HepG2 (cell line): ENCODE results near the gene RBM18. TPM values are rescaled to one million over a fixed set of nuclear protein-coding genes. Genes with fewer than 3 reads are reported as not detected.
A peak's percentile ranks its signal among the peaks of the same experiment; 100 is the strongest.

Source experiments
- ATAC-seq: fragments of 200-7000 bp; cut with Tn5 transposase; 3 replicates; pipeline ENCODE4 v1.9.1; 2020; ENCODE audit warnings: mild to moderate bottlenecking, moderate library complexity
- BruUV-seq: library from RNA; stranded (reverse); fragments of 400-500 nt; replicated peaks from 2 replicates; lab custom pipeline; 2021; lab: Mats Ljungman, UMichigan
- CTCF ChIA-PET: fragments of 300-600 bp; formaldehyde crosslinking; extraction: SDS; loops from one replicate; lab custom pipeline; 2021; ENCODE audit warnings: low total read pairs, inconsistent platforms, low intra/inter-chr PET ratio; lab: Yijun Ruan, JAX
- POLR2A ChIA-PET: fragments of 350-600 bp; sonication (Branson Sonifier 250); formaldehyde crosslinking; loops from one replicate; lab custom pipeline; 2020; ENCODE audit warnings: antibody characterized with exemption, inconsistent platforms; lab: Yijun Ruan, JAX
- DNase-seq: peaks from one replicate; pipeline ENCODE4 v3.0.0-alpha.2; 2015; ENCODE audit warnings: low spot score
- FAIRE-seq: peaks from 3 replicates; lab custom pipeline; 2011; peaks lifted over from hg19 to GRCh38; lab: Jason Lieb, UNC
- H2AFZ ChIP-seq: one replicate; pipeline ENCODE4 v1.6.1; 2011; ENCODE audit warnings: low read length, inconsistent platforms
- H3K27ac ChIP-seq: fragments of 300-600 bp; 3 replicates; pipeline ENCODE4 v1.8.0; 2011; ENCODE audit warnings: mixed run types, mild to moderate bottlenecking, mixed read lengths, low read length, inconsistent platforms; ENCODE audit not compliant: insufficient read depth; ENCODE audit errors: extremely low read length
- H3K27me3 ChIP-seq, 2 experiments: fragments of 200-600 bp in 1 of 2; 2 replicates in 1 of 2; 3 replicates in 1 of 2; pipeline versions ENCODE4 v1.6.0 to v1.8.0; 2011; ENCODE audit warnings: low read length in 2 of 2, mild to moderate bottlenecking in 2 of 2, moderate library complexity in 2 of 2, inconsistent platforms in 1 of 2; ENCODE audit not compliant: insufficient read depth in 2 of 2, control insufficient read depth in 1 of 2
- H3K36me3 ChIP-seq, 2 experiments: fragments of 200-600 bp in 1 of 2; replicated peaks in 1 of 2; 2 replicates in 1 of 2; 3 replicates in 1 of 2; pipeline versions ENCODE4 v1.5.1 to v1.8.0; 2011; ENCODE audit warnings: low read length in 2 of 2, inconsistent platforms in 1 of 2; ENCODE audit not compliant: insufficient read depth in 2 of 2, control insufficient read depth in 1 of 2
- H3K4me1 ChIP-seq: 2 replicates; pipeline ENCODE4 v1.5.1; 2012; ENCODE audit warnings: low read length, inconsistent platforms; ENCODE audit not compliant: insufficient read depth
- H3K4me2 ChIP-seq: 2 replicates; pipeline ENCODE4 v1.6.0; 2011; ENCODE audit warnings: low read depth, low read length, inconsistent platforms
- H3K4me3 ChIP-seq, 3 experiments: fragments of 200-600 bp in 1 of 3; sonication (generic), shearing (Covaris generic) in 1 of 3; replicated peaks in 1 of 3; 2 replicates each; pipeline ENCODE4 v1.5.1; 2011 to 2016; ENCODE audit warnings: low read length in 3 of 3, inconsistent platforms in 2 of 3, low read depth in 2 of 3, mild to moderate bottlenecking in 2 of 3, control low read depth in 1 of 3, mixed read lengths in 1 of 3; ENCODE audit not compliant: insufficient read depth in 1 of 3
- H3K79me2 ChIP-seq: one replicate; pipeline ENCODE4 v1.6.1; 2011; ENCODE audit warnings: low read length, inconsistent platforms; ENCODE audit not compliant: insufficient read depth
- H3K9ac ChIP-seq: 2 replicates; pipeline ENCODE4 v1.6.0; 2011; ENCODE audit warnings: mild to moderate bottlenecking, low read depth, low read length, inconsistent platforms; ENCODE audit not compliant: insufficient read depth
- H3K9me3 ChIP-seq: 2 replicates; pipeline ENCODE4 v1.5.1; 2012; ENCODE audit warnings: mild to moderate bottlenecking, low read length
- H4K20me1 ChIP-seq: 2 replicates; pipeline ENCODE4 v1.6.0; 2011; ENCODE audit warnings: inconsistent platforms, mild to moderate bottlenecking, low read length, moderate library complexity; ENCODE audit not compliant: insufficient read depth
- ARNT2 ChIP-seq: sonication (generic); formaldehyde crosslinking; IDR thresholded peaks from 2 replicates; pipeline ENCODE4 v1.8.0; 2022; ENCODE audit warnings: mild to moderate bottlenecking, low read depth, missing genetic modification reagents, moderate library complexity
- FOSL2 ChIP-seq: sonication (generic); formaldehyde crosslinking; IDR thresholded peaks from 2 replicates; pipeline ENCODE4 v1.4.0; 2020; ENCODE audit warnings: missing genetic modification reagents
- NCOA2 ChIP-seq: sonication (generic); formaldehyde crosslinking; IDR thresholded peaks from 2 replicates; pipeline ENCODE4 v1.8.0; 2022; ENCODE audit warnings: inconsistent platforms
- ONECUT2 ChIP-seq: sonication (generic); formaldehyde crosslinking; IDR thresholded peaks from 2 replicates; pipeline ENCODE4 v1.4.0; 2020; ENCODE audit warnings: missing genetic modification reagents
- PCBP1 ChIP-seq: fragments of 200-400 bp; formaldehyde crosslinking; IDR thresholded peaks from 2 replicates; pipeline ENCODE4 v1.6.1; 2017; ENCODE audit warnings: mild to moderate bottlenecking, low read depth, low read length, borderline replicate concordance
- PHF5A ChIP-seq: IDR thresholded peaks from one replicate; pipeline ENCODE4 v1.6.1; 2018; ENCODE audit warnings: low read depth, missing genetic modification reagents; ENCODE audit not compliant: unreplicated experiment
- SNAI1 ChIP-seq: sonication (generic); formaldehyde crosslinking; IDR thresholded peaks from 2 replicates; pipeline ENCODE4 v1.5.0; 2020; ENCODE audit warnings: mild to moderate bottlenecking, missing genetic modification reagents, borderline replicate concordance
- UBTF ChIP-seq: sonication (generic); formaldehyde crosslinking; IDR thresholded peaks from 2 replicates; pipeline ENCODE4 v1.4.0; 2020; ENCODE audit warnings: mild to moderate bottlenecking, missing genetic modification reagents
- WIZ ChIP-seq: sonication (generic); formaldehyde crosslinking; IDR thresholded peaks from 2 replicates; pipeline ENCODE4 v1.5.1; 2020; ENCODE audit warnings: mild to moderate bottlenecking, missing genetic modification reagents
- XRCC5 ChIP-seq: fragments of 200-400 bp; formaldehyde crosslinking; optimal IDR thresholded peaks from 2 replicates; pipeline ENCODE3; 2017; ENCODE audit warnings: mild to moderate bottlenecking, low read length
- ZNF263 ChIP-seq: sonication (generic); formaldehyde crosslinking; IDR thresholded peaks from 2 replicates; pipeline ENCODE4 v1.4.0; 2020; ENCODE audit warnings: missing genetic modification reagents
- ZNF329 ChIP-seq: sonication (generic); formaldehyde crosslinking; IDR thresholded peaks from 2 replicates; pipeline ENCODE4 v1.9.0; 2021; ENCODE audit warnings: low read depth, mild to moderate bottlenecking, missing genetic modification reagents
- ZNF546 ChIP-seq: sonication (generic); formaldehyde crosslinking; conservative IDR thresholded peaks from 2 replicates; pipeline ENCODE4 v1.8.1; 2023; ENCODE audit warnings: mild to moderate bottlenecking, missing genetic modification reagents
- WGBS: methylation state at CpG from one replicate; pipeline ENCODE4 v1.1.6; 2017; ENCODE audit warnings: low lambda C conversion rate; 5-methylcytosine and 5-hydroxymethylcytosine counted together
- in situ Hi-C: cut with HindIII; loops from 2 replicates; pipeline ENCODE4 v1.10.0; 2017; ENCODE audit warnings: low pct_unique_long_range_greater_than_20kb; ENCODE audit not compliant: extremely low pct_ligation_motif_present
- intact Hi-C: fragments of 100-400 bp; cut with micrococcal nuclease; formaldehyde crosslinking; loops from one replicate; pipeline ENCODE4 v1.10.0; 2022; ENCODE audit not compliant: unreplicated experiment
- polyA plus RNA-seq, 8 experiments: library from polyadenylated mRNA; depleted of rRNA in 3 of 8; stranded (reverse) in 7 of 8; unstranded in 1 of 8; fragments of >200 nt; fragmentation: Illumina TruSeq in 4 of 8; extraction: Trizol in 4 of 8; gene quantifications; 2 replicates each; pipeline versions ENCODE4 v1.2.1 to v1.2.3, GENCODE V29; 2011 to 2016; ENCODE audit warnings: low read depth in 4 of 8, missing spikeins in 1 of 8, mixed read lengths in 1 of 8; ENCODE audit not compliant: insufficient read depth in 1 of 8
- total RNA-seq, 5 experiments: library from RNA; depleted of rRNA; stranded (reverse); fragments of >200 nt; fragmentation: Illumina TruSeq; extraction: Trizol; gene quantifications; 2 replicates each; pipeline ENCODE4 v1.2.3, GENCODE V29; 2016; ENCODE audit warnings: low read depth in 1 of 5

Gene RBM18
- total and polyA plus RNA-seq, 2 of the 13 experiments (the other 11 are each of a cell fraction or from before 2014, with no cell fraction given) = 12.6 to 16.6 TPM

DNA sequence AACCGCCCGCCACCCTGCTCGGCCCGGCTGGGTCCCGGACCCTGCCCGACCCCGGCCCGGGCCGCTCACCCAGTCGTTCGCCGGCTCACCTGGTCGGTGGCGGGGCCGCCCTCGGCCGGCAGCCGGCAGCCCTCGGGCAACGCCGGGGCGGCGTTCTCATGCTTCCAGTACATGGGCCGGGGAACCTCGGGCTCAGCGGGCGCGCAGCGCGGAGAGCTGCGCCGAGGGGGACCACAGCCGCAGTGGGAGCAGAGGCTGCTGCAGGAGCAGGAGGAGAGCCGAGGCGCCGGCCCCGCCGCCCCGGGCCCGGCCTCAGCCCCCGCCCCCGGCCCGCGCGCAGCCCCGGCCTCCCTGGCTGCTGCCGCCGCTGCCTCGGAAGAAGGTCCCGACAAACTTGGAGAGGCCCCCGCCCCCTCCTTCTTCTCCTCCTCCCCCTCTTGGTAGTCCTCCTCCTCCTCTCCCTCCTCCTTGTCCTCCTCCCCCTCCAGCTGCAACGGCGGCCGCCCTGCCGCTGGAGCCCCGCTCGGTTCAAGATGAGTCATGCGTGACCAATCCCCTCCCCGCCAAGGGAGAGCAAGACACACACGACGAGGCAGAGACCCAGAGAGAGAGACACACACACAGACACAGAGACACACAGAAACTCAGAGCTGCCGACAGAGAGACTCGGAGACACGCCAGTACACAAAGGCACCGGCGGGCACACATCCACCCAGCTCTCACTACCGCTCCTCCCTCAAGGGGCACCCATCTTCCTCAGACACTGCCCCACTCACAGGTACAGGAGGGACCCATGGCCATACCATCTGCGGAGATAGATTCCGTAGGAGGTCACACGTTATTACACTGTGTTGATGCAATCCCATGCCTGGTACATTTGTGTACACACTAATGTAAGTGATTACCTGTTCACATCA lies 35.8 kb downstream of the RBM18 start, which contains the start of gene LHX6:
LHX6 (minus strand) TSS at position 390 of the 917 bp plus-strand sequence; CDS start at position 173, 217 bp downstream.
- in situ Hi-C loops = no loop called here
- POLR2A ChIA-PET = interaction anchor here (1.5 kb wide), 1 partner anchor 36 kb away, joined by 3 read pairs; the partner anchor contains the start of genes MRRF and RBM18

More for the DNA sequence above, 35.8 kb downstream of the RBM18 start, which contains the start of gene LHX6:
- FAIRE-seq (no peak), DNase-seq (no peak), ATAC-seq (peak; percentile 63)
- Histone ChIP-seq H3K27me3 (peaks cover 15 to 86% of the 10 kb centered on the region in 2 experiments), H3K27ac (no peak within 1 kb of the TSS), H3K9me3 (no peaks in the 10 kb centered on the region), H4K20me1 (no peaks in the 10 kb centered on the region), H3K36me3 (no peaks in the 10 kb centered on the region), H3K4me1 (peaks cover 6% of the 10 kb centered on the region; the same call in 1 of the 2 replicates)
- CTCF ChIA-PET = interaction anchor here (1.3 kb wide), 1 partner anchor 104 kb away, joined by 3 read pairs; no protein-coding TSS in a partner anchor
- no TSS peak for BruUV-seq
- intact Hi-C loops = no loop called here
- TF ChIP-seq PCBP1 (0 out of 2 replicates have a peak, but pooled peaks have one; percentile 35), ZNF546 (CRISPR knock-in tag) (no peak), UBTF (CRISPR knock-in tag) (peak; percentile 24; the same call in 1 of the 2 replicates), FOSL2 (CRISPR knock-in tag) (peak; percentile 76), SNAI1 (CRISPR knock-in tag) (no peak), ONECUT2 (CRISPR knock-in tag) (no peak), ZNF263 (CRISPR knock-in tag) (peak; percentile 85), ARNT2 (CRISPR knock-in tag) (no peak), NCOA2 (no peak), PHF5A (CRISPR knock-in tag) (no peak), ZNF329 (CRISPR knock-in tag) (no peak), XRCC5 (peak; percentile 17), WIZ (CRISPR knock-in tag) (no peak)
- TF ChIP-seq, all 625 proteins: peak for 5
- 2% methylated on average over 21 of the region's 70 CpGs for WGBS
- H3K4me2 ChIP-seq = peak within 1 kb of the TSS; percentile 74
- H2AFZ ChIP-seq = no peak within 1 kb of the TSS
- no peak within 1 kb of the TSS for H3K9ac ChIP-seq
- no peaks in the 10 kb centered on the region for H3K79me2 ChIP-seq
- peak within 1 kb of the TSS; percentile 41 to 68 (median 59) for H3K4me3 ChIP-seq
